Right atrium auricular region (tissue), 2 donors: ENCODE results near the gene SUCLG2. TPM values are rescaled to one million over a fixed set of nuclear protein-coding genes. Genes with fewer than 3 reads are reported as not detected.

Experiments
- DNase-seq: peaks from one replicate; pipeline ENCODE4 v3.0.0-alpha.2; 2019; ENCODE audit warnings: low spot score
- H3K27ac ChIP-seq, 2 donors: fragments of 200-600 bp; sonication (generic); 1 replicate in 1 of 2; 2 replicates in 1 of 2; pipeline ENCODE4 v1.5.1; 2016 to 2019
- H3K27me3 ChIP-seq, 2 donors: fragments of 200-600 bp; sonication (generic); one replicate each; pipeline versions ENCODE4 v1.5.1 to v1.6.0; 2017 to 2019
- H3K36me3 ChIP-seq: fragments of 200-600 bp; sonication (generic); one replicate; pipeline ENCODE4 v1.5.1; 2016
- H3K4me1 ChIP-seq, 2 donors: fragments of 200-600 bp; sonication (generic); one replicate each; pipeline versions ENCODE4 v1.5.1 to v1.6.0; 2017 to 2019
- H3K4me3 ChIP-seq, 2 donors: fragments of 200-600 bp; sonication (generic); 1 replicate in 1 of 2; 2 replicates in 1 of 2; pipeline ENCODE4 v1.5.1; 2017 to 2019; ENCODE audit warnings: mild to moderate bottlenecking in 1 of 2, moderate library complexity in 1 of 2
- H3K9me3 ChIP-seq, 2 donors: fragments of 200-600 bp; sonication (generic); one replicate each; pipeline ENCODE4 v1.5.1; 2019
- CTCF ChIP-seq, 2 donors: fragments of 200-600 bp; sonication (generic); IDR thresholded peaks; one replicate each; pipeline ENCODE4 v1.5.1; 2019; ENCODE audit warnings: antibody characterized with exemption in 2 of 2
- total RNA-seq, 2 donors: library from RNA; depleted of rRNA; stranded (reverse); fragments of >200 nt; gene quantifications; one replicate each; pipeline ENCODE4 v1.1.0, GENCODE V29; 2016

SUCLG2 gene
- total RNA-seq, 2 donors from 2014 or later, result 39.0 to 81.5 TPM

- H3K27me3 ChIP-seq, result no peaks in the 10 kb centered on the region
- no peak overlapping the region for H3K27ac ChIP-seq
- TF ChIP-seq CTCF (IDR thresholded peaks at IDR 0.05), result no peak
- no peaks in the 10 kb centered on the region for H3K36me3 ChIP-seq
- H3K9me3 ChIP-seq, result no peaks in the 10 kb centered on the region
- H3K4me1 ChIP-seq, result no peaks in the 10 kb centered on the region
- H3K4me3 ChIP-seq, result no peak overlapping the region
- DNase-seq, result no peak
Measured at GRCh38 chr3:67567893-67568292, 86.5 kb downstream of the SUCLG2 start.

- Histone ChIP-seq H3K4me1 (no peaks in the 10 kb centered on the region), H3K36me3 (no peaks in the 10 kb centered on the region), H3K9me3 (no peaks in the 10 kb centered on the region), H3K4me3 (no peak overlapping the region), H3K27me3 (no peaks in the 10 kb centered on the region), H3K27ac (no peak overlapping the region)
- no peak for TF ChIP-seq CTCF (IDR thresholded peaks at IDR 0.05)
- no peak for DNase-seq
Measured at GRCh38 chr3:67564973-67565372, 89.4 kb downstream of the SUCLG2 start.

GRCh38 chr3:67564008-67564407, 90.4 kb downstream of the SUCLG2 start:
- DNase-seq, result no peak
- no peaks in the 10 kb centered on the region for H3K9me3 ChIP-seq
- H3K36me3 ChIP-seq, result no peaks in the 10 kb centered on the region
- H3K27me3 ChIP-seq, result no peaks in the 10 kb centered on the region
- H3K27ac ChIP-seq, result no peak overlapping the region
- no peak for TF ChIP-seq CTCF (IDR thresholded peaks at IDR 0.05)
- H3K4me3 ChIP-seq, result no peak overlapping the region
- no peaks in the 10 kb centered on the region for H3K4me1 ChIP-seq

- no peaks in the 10 kb centered on the region for H3K27me3 ChIP-seq
- TF ChIP-seq CTCF (IDR thresholded peaks at IDR 0.05), result no peak
- H3K36me3 ChIP-seq, result no peaks in the 10 kb centered on the region
- no peak overlapping the region for H3K4me3 ChIP-seq
- H3K4me1 ChIP-seq, result no peaks in the 10 kb centered on the region
- DNase-seq, result no peak
- no peak overlapping the region for H3K27ac ChIP-seq
- H3K9me3 ChIP-seq, result no peaks in the 10 kb centered on the region
Measured at GRCh38 chr3:67561667-67562394, 92.6 kb downstream of the SUCLG2 start.

GRCh38 chr3:67561266-67561665, 93.1 kb downstream of the SUCLG2 start:
- DNase-seq, result no peak
- Histone ChIP-seq H3K9me3 (no peaks in the 10 kb centered on the region), H3K27me3 (no peaks in the 10 kb centered on the region), H3K36me3 (no peaks in the 10 kb centered on the region), H3K4me1 (no peaks in the 10 kb centered on the region), H3K27ac (no peak overlapping the region), H3K4me3 (no peak overlapping the region)
- no peak for TF ChIP-seq CTCF (IDR thresholded peaks at IDR 0.05)
